ENCODE measurements around the gene ADAMTS6. TPM values are rescaled to one million over a fixed set of nuclear protein-coding genes. Genes with fewer than 3 reads are reported as not detected.

ADAMTS6 gene
- total and polyA plus RNA-seq, 11 donors = 0.28 to 4.3 (median 3.0) TPM

DNA sequence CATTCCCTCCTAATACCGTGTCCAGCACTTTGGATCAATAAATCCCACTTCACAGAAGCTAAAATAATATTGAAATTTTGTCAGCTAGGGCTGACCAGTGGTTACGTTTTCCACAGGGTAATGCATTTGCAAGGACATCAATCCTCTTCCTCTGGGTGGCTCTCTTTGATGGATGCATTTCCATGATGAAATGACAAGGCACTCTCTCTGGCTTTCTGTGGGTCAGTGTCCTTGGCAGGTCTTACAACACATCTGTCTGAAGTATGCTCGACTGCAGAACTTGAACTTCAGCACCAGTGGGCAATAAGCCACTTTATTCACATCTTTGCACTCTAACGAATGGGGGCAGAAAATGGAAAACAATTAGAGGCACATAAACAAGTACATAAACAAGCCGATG lies 330.1 kb downstream of the ADAMTS6 start:
- intact Hi-C loops (cut with DNase I) = no loop called here
- no peaks in the 10 kb centered on the region for H3K36me3 ChIP-seq
- WGBS, 4 donors = 59 to 67% (median 66%) methylated on average over 5 of the region's 5 CpGs

DNA sequence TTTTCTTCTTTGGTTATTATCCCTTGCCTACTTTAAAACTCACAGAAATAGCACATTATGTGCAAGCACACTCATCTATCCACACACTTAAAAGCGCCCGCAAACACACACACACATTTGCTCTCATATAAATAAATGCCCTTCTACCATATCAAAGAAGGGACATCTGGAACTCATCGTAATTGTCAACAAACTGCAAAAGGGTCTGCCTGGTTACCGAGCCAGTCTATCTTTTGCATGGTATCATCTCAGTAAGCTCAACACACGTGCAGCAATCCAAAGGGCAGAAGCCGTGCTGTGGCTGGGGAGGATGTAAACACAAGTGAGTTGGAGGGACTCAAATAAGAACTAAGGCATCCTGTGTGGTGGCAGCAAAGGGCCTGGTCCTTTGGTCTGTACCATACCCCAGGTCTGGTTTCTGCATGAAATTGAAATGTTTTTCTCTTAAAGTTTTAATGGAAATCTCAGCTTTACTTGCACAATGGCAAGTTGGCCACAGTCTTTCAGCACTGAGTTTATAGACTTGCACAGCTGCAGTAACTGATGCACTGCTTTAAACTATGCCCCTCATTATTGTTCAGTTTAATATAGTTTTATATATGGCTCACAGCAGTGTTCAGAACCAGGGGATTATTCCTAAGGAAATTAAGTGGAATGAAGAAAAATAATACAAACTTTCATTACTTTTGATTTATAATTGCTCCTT lies 331.0 kb downstream of the ADAMTS6 start:
- no peak overlapping the region for H3K4me3 ChIP-seq
- peak overlapping the region in 1 of 12 donors; percentile 26 for H3K27ac ChIP-seq
- whole genome bisulfite sequencing, 4 donors = 46 to 54% (median 51%) methylated on average over 6 of the region's 6 CpGs
- no peaks in the 10 kb centered on the region for H3K36me3 ChIP-seq
- ATAC-seq (peak; percentile 59 to 86 (median 80)), DNase-seq (no peak)
- TF ChIP-seq POLR2A (IDR thresholded peaks at IDR 0.05) = no peak
- TF ChIP-seq, protein P1, sequence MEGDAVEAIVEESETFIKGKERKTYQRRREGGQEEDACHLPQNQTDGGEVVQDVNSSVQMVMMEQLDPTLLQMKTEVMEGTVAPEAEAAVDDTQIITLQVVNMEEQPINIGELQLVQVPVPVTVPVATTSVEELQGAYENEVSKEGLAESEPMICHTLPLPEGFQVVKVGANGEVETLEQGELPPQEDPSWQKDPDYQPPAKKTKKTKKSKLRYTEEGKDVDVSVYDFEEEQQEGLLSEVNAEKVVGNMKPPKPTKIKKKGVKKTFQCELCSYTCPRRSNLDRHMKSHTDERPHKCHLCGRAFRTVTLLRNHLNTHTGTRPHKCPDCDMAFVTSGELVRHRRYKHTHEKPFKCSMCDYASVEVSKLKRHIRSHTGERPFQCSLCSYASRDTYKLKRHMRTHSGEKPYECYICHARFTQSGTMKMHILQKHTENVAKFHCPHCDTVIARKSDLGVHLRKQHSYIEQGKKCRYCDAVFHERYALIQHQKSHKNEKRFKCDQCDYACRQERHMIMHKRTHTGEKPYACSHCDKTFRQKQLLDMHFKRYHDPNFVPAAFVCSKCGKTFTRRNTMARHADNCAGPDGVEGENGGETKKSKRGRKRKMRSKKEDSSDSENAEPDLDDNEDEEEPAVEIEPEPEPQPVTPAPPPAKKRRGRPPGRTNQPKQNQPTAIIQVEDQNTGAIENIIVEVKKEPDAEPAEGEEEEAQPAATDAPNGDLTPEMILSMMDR (IDR thresholded peaks at IDR 0.05) = no peak
- peaks cover 0 to 13% (median 3%) of the 10 kb centered on the region in 12 donors for H3K4me1 ChIP-seq
- no peaks in the 10 kb centered on the region for H3K27me3 ChIP-seq
- H3K9me3 ChIP-seq = no peaks in the 10 kb centered on the region
- intact Hi-C loops (cut with DNase I) = no loop called here

More for the DNA sequence above, 330.1 kb downstream of the ADAMTS6 start:
- ATAC-seq = peak in 2 of 4 donors; percentile 46 to 75
- TF ChIP-seq, protein P1 (IDR thresholded peaks at IDR 0.05) = no peak
- no peak for TF ChIP-seq POLR2A (IDR thresholded peaks at IDR 0.05)
- Histone ChIP-seq H3K27ac (peak overlapping the region in 1 of 12 donors; percentile 26), H3K27me3 (no peaks in the 10 kb centered on the region), H3K4me3 (no peak overlapping the region), H3K4me1 (peaks cover 0 to 13% (median 3%) of the 10 kb centered on the region in 12 donors), H3K9me3 (no peaks in the 10 kb centered on the region)
- no peak for DNase-seq

DNA sequence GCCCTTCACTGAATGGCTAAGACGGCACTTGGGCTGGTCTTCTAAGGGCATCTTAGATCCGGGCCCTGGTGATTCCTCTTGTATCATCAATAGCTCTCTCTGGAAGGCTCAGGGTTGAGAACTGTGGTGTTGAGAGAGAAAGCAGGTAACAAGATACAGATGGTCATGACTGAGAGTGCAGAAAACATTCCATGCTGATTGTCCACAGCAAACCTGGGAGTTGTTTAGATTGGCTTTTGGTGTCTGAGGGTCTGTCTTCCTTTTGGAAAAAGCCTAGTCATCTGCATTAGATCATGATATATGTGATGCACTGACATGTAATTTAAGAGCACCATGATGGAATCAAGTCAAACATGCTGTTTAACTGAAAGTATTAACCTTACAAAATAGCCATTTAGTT lies 331.9 kb downstream of the ADAMTS6 start:
- Histone ChIP-seq H3K9me3 (no peaks in the 10 kb centered on the region), H3K36me3 (no peaks in the 10 kb centered on the region), H3K27ac (no peak overlapping the region), H3K4me3 (no peak overlapping the region), H3K27me3 (no peaks in the 10 kb centered on the region), H3K4me1 (peaks cover 0 to 13% (median 3%) of the 10 kb centered on the region in 12 donors)
- 68 to 89% (median 84%) methylated on average over 2 of the region's 2 CpGs for WGBS, 4 donors
- intact Hi-C loops (cut with DNase I) = no loop called here
- TF ChIP-seq POLR2A (IDR thresholded peaks at IDR 0.05) = no peak
- TF ChIP-seq, protein P1 (IDR thresholded peaks at IDR 0.05) = no peak
- DNase-seq = no peak
- ATAC-seq = no peak

DNA sequence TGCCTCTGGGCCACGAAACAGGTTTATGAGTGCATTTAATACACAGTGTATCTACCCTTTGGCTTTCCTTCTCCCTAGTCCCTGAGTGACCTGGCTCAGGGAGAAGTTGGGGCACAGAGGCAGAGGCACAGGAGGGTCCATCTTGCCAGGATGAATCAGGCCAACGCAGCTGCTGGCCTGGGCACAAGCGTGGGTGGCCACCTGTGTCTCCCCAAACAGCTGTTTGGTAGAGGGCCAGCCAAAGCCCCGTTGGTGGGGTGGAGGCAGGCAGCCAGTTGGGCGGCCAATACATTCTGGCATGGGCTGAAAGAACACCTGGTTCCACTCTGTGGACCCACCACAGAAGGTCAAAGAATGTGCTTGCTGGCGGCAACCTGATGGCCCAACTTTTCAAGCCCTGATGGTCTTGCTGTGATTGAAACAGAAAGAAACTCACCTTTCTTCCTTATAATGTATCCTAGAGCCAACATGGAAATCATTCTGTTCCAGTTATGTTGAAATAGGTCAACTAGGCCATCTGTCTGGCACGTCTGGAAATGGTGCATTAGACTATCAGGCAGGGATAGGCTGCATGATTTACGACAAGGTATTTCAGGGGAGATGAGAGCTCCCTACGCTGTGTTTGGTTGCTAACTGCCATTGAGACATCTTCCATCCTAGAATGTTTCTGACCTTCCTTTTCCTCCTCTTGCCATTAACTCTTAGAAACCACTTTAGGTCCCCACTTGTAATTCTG lies 337.4 kb downstream of the ADAMTS6 start:
- DNase-seq (no peak), ATAC-seq (no peak)
- no peak overlapping the region for H3K27ac ChIP-seq
- intact Hi-C loops (cut with DNase I) = no loop called here
- H3K36me3 ChIP-seq = no peaks in the 10 kb centered on the region
- no peaks in the 10 kb centered on the region for H3K27me3 ChIP-seq
- no peak for TF ChIP-seq POLR2A (IDR thresholded peaks at IDR 0.05)
- TF ChIP-seq, protein P1 (IDR thresholded peaks at IDR 0.05) = no peak
- H3K4me1 ChIP-seq = peaks cover 0 to 16% (median 2%) of the 10 kb centered on the region in 12 donors
- no peaks in the 10 kb centered on the region for H3K9me3 ChIP-seq
- H3K4me3 ChIP-seq = no peak overlapping the region
- WGBS, 4 donors = 82 to 95% (median 91%) methylated on average over 9 of the region's 9 CpGs

Data from heart left ventricle (tissue), 16 donors.